Esophagus squamous epithelium (tissue), 4 donors: ENCODE results near the gene C1RL.

ENCODE experiments used
- CTCF ChIP-seq, 6 experiments: fragments of 450-650 bp in 4 of 6; fragments of 200-600 bp in 2 of 6; sonication (generic) in 2 of 6; IDR thresholded peaks; one replicate each; pipeline ENCODE4 v1.5.1; 2016 to 2019; ENCODE audit warnings: antibody characterized with exemption in 6 of 6, mild to moderate bottlenecking in 4 of 6, moderate library complexity in 4 of 6
- POLR2A ChIP-seq, 4 donors: fragments of 450-650 bp; IDR thresholded peaks; one replicate each; pipeline ENCODE4 v1.6.1; 2017; ENCODE audit warnings: antibody characterized with exemption in 4 of 4, mild to moderate bottlenecking in 4 of 4, moderate library complexity in 3 of 4

GRCh38 chr12:7144414-7145120 is 35.6 kb upstream of the C1RL start:
- TF ChIP-seq CTCF (IDR thresholded peaks at IDR 0.05) (peak; percentile 14 to 54 (median 33)), POLR2A (IDR thresholded peaks at IDR 0.05) (no peak)
